Retina (tissue), 1 donor: ENCODE results near the gene SOCS4.
"Not testable (repeated sequence)": the region's sequence is repeated elsewhere in the genome, so short reads cannot be mapped to it uniquely, and the experiment has no call there.

Experiments used
- DNase-seq: peaks from one replicate; pipeline ENCODE4 v3.0.0-alpha.2; 2016

The SOCS4 gene

GRCh38 chr14:55026793-55027561 lies at the start of gene SOCS4, which contains the start of gene WDHD1:
Gene SOCS4, plus strand, starts transcription at chr14:55027236. Its CDS starts 15,806 bp downstream, at chr14:55043042.
Gene WDHD1, minus strand, starts transcription at chr14:55027099. Its CDS starts 312 bp downstream, at chr14:55026787.
- peak; percentile 99 for DNase-seq

- DNase-seq: no peak
Observed at GRCh38 chr14:54979039-54979438, 48.0 kb upstream of the SOCS4 start.

GRCh38 chr14:54981698-54982097 lies 45.3 kb upstream of the SOCS4 start:
- DNase-seq: no peak

GRCh38 chr14:54985156-54985555 lies 41.9 kb upstream of the SOCS4 start:
- DNase-seq: no peak

- no peak for DNase-seq
Observed at GRCh38 chr14:55000381-55000780, 26.7 kb upstream of the SOCS4 start.

GRCh38 chr14:55005071-55005470 lies 22.0 kb upstream of the SOCS4 start:
- no peak for DNase-seq

- DNase-seq: no peak
Observed at GRCh38 chr14:55015006-55015405, 12.0 kb upstream of the SOCS4 start.

GRCh38 chr14:55019968-55020554 lies 7.0 kb upstream of the SOCS4 start:
- DNase-seq: no peak

- DNase-seq: not testable (repeated sequence)
Observed at GRCh38 chr14:55024365-55024764, 2.7 kb upstream of the SOCS4 start.

- DNase-seq: peak; percentile 38
Observed at GRCh38 chr14:55025948-55026347, 1.1 kb upstream of the SOCS4 start.

- DNase-seq: no peak
Observed at GRCh38 chr14:55026441-55026792, 619 bp upstream of the SOCS4 start.

GRCh38 chr14:55028066-55028465 lies 1.0 kb downstream of the SOCS4 start:
- DNase-seq: peak; percentile 15

GRCh38 chr14:55028476-55028875 lies 1.4 kb downstream of the SOCS4 start:
- no peak for DNase-seq

- no peak for DNase-seq
Observed at GRCh38 chr14:55031190-55031589, 4.2 kb downstream of the SOCS4 start.

GRCh38 chr14:55037995-55038394 lies 11.0 kb downstream of the SOCS4 start:
- not testable (repeated sequence) for DNase-seq

- DNase-seq: no peak
Observed at GRCh38 chr14:55038708-55039107, 11.7 kb downstream of the SOCS4 start.

- DNase-seq: no peak
Observed at GRCh38 chr14:55043528-55043927, 16.5 kb downstream of the SOCS4 start.

GRCh38 chr14:55045087-55045486 lies 18.1 kb downstream of the SOCS4 start:
- DNase-seq: no peak

GRCh38 chr14:55047301-55048053 lies 20.4 kb downstream of the SOCS4 start:
- DNase-seq: no peak

- DNase-seq: no peak
Observed at GRCh38 chr14:55048900-55049436, 21.9 kb downstream of the SOCS4 start.

- no peak for DNase-seq
Observed at GRCh38 chr14:55051165-55051422, 24.1 kb downstream of the SOCS4 start.

GRCh38 chr14:55051423-55052268 lies 24.6 kb downstream of the SOCS4 start, which contains the start of gene MAPK1IP1L:
Gene MAPK1IP1L, plus strand, starts transcription at chr14:55051647. Its CDS starts 10,037 bp downstream, at chr14:55061684.
- DNase-seq: peak; percentile 99
